Fibroblast of skin of right biceps (primary cell): ENCODE results near the gene AZU1.
"Not testable (repeated sequence)": the region's sequence is repeated elsewhere in the genome, so short reads cannot be mapped to it uniquely, and the experiment has no call there.

ENCODE experiments used
- DNase-seq: peaks from one replicate; pipeline ENCODE4 v3.0.0-alpha.2; 2013

The AZU1 gene

DNA sequence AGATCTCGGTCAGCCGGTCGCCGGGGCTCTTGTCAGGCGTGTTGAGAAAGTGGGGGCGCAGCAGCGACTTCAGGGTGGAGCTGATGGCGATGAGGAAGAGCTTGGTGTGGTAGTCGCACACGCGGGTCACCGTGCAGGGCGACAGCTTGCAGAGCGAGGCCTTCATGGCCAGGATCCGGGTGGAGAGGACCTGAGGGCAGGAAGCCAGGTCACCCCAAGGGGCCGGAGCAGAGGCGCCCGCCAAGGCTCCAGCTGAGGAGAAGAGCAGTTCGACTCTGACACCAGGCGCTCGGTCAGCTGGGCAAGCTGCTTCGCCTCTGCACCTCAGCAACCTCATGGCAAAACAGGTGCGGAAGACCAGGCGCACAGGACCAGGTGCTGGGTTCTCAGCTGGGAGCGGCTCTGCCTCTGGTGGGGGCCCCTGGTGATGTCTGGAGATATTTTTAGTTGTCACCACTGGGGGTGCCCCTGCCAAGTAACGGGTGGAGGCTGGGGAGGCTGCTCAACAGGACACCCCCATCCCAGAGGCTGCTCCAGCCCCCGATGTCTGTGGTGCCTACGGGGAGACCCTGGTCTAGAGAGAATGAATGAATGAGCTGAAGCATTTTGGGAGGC, 47.7 kb downstream of the AZU1 start:
- no peak for DNase-seq

DNA sequence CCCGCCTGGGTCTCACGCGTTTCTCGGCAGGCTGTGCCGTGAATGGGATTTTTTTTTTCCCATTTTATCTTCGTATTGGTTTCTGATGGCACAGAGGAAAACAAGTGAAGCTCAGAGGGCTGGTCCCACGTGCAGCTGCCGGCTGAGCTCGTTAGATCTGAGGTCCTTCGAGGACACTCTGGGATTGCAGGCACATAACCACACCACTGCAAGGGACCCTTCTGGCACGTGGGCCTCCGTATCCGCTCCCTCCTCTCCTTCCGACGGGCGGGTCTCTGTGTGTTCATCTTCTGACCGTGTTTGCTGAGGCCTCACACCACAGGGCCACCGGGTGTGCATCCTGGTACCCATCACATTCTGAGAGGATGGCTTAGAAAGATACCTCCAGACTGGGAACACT, 48.5 kb downstream of the AZU1 start:
- no peak for DNase-seq

DNA sequence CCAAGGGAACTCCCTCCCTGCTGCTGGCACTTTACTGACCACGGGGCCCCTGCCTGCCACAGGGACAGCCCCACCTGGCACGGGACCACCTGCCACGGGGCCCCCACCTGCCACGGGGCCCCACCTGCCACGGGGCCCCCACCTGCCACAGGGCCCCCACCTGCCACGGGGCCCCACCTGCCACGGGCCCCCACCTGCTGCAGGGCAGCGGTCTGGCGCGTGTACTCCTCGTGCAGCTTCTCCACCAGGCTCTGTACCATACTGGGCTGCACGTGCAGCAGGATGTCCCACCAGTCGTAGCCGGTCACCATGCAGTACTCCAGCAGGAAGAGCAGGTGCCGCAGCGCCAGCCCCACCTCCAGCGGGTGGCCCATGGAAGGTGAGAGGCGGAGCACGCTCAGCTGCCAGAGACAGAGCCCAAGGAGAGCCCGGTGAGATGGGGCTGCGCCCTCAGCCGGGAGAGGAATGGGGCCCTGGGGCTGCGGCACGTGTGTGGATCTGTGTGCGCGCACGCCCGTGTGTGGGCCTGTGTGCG, 49.2 kb downstream of the AZU1 start:
- no peak for DNase-seq

GRCh38 chr19:877992-878660, 50.5 kb downstream of the AZU1 start:
- DNase-seq = not testable (repeated sequence)

GRCh38 chr19:878751-879561, 51.3 kb downstream of the AZU1 start:
- not testable (repeated sequence) for DNase-seq

DNA sequence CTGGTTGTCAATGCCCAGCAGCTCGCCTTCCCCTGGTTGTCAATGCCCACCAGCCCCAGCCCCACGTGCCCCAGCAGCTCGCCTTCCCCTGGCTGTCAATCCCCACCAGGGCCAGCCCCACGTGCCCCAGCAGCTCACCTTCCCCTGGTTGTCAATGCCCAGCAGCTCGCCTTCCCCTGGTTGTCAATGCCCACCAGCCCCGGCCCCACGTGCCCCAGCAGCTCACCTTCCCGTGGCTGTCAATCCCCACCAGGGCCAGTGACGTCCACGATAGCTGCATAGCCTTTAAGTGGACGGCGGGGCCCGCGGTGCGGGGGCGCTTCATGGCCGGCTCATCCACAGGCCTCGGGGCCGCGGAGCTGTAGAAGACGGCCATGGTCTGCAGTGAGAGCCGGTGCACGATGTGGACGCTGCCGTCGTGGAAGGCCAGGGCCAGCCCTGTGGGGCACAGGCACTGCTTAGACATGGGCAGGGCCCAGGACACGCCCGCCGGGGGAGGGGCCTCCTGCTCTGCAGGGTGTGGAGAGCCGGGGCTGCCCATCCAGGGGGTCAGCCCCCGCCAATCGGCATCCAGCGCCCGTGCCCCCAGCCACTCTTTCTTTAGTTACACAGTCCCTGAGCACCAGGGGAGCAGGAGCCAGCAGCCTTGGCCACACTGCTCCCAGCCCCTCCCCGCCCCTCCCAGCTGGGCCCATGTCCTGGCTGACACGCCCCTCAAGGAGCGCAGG, 52.2 kb downstream of the AZU1 start:
- no peak for DNase-seq
